Measurements from ENCODE around the gene JARID2.

DNA sequence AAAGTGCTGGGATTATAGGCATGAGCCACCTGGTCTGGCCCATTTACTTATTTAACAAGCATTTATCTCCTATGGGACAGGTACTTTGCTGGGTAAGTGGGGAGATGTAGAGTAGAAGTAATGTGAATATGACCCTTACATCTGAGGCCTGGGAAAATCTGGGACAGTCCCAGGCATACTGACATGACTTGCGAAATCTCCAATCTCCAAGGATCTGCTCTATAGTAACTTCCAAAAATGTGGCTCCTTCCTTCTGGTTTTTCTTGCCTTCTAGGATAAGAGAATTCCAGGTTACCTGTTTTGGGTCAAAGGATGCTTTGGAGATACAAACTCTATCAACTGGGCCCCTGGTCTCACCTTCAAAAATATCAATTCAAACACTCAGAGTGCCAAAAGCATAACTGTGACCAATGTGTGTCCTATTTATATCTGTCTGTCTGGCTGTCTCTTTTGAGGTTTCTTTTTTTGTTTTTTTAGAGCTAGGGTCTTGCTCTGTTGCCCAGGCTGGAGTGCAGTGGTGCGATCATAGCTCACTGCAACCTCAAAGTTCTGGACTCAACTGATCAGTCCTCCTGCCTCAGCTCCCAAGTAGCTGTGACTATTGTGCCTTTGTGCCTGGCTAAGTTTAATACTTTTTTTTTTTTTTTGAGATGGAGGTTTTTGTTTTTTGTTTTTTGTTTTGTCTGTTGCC is 11.7 kb upstream of the JARID2 start:
- TF ChIP-seq CTCF (IDR thresholded peaks at IDR 0.05): no peak
- TF ChIP-seq POLR2A (IDR thresholded peaks at IDR 0.05): no peak
- TF ChIP-seq POLR2AphosphoS5 (IDR thresholded peaks at IDR 0.05): no peak
- no peak for TF ChIP-seq EP300 (IDR thresholded peaks at IDR 0.05)
